Measurements from ENCODE around the gene NTN1.

DNA sequence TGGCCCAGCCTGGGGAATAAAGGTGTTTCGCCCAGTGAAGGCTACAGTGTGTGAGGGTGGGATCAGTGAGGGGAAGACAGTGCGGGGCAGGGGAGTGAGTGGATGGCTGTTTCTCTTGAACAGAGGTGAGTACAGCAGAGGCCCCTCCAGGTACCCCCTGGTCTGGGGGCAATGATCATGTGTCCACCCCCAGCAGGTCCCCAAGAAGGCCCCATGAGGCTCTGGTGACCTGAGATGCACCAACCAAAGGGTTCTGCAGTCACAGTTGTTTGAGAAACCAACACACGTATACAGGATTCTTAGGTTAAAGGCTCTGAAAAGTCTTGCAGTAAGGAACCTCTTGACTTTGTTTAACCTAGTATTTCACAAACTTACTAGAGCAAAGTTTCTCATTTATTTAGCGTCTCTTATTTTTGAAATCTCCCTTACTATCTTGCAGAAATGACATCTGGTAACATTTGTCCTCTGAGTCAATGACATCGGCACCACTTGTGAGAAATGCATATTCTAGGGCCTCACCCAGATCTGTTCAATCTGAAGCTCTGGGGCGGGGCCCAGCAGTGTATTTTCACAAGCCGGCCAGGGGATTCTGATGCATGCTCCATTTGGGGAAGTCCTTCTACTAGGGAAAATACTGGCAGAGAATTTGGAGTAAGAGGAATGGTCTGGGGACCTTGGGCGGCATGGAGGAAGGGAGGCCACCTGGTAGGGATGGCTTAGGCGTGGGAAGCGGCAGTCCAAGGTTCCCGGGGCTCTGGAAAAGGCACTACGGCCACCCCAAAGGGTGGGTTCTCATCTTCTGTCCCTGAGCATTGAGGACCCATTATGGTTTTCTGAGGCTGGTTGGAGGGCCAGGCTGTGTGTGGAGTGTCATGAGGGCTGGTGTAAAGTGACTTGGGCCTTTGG is 217.3 kb downstream of the NTN1 start:
- TF ChIP-seq, protein P1, sequence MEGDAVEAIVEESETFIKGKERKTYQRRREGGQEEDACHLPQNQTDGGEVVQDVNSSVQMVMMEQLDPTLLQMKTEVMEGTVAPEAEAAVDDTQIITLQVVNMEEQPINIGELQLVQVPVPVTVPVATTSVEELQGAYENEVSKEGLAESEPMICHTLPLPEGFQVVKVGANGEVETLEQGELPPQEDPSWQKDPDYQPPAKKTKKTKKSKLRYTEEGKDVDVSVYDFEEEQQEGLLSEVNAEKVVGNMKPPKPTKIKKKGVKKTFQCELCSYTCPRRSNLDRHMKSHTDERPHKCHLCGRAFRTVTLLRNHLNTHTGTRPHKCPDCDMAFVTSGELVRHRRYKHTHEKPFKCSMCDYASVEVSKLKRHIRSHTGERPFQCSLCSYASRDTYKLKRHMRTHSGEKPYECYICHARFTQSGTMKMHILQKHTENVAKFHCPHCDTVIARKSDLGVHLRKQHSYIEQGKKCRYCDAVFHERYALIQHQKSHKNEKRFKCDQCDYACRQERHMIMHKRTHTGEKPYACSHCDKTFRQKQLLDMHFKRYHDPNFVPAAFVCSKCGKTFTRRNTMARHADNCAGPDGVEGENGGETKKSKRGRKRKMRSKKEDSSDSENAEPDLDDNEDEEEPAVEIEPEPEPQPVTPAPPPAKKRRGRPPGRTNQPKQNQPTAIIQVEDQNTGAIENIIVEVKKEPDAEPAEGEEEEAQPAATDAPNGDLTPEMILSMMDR (IDR thresholded peaks at IDR 0.05): no peak
- no peak for TF ChIP-seq TCF7L2 (IDR thresholded peaks at IDR 0.05; ENCODE audit: low read depth, low read length)
- no peak for TF ChIP-seq POLR2AphosphoS5 (IDR thresholded peaks at IDR 0.05; ENCODE audit: low read depth, low read length)
- TF ChIP-seq SIN3A (IDR thresholded peaks at IDR 0.05; ENCODE audit: borderline replicate concordance, insufficient read depth, low read depth, low read length): no peak
- TF ChIP-seq, protein P2, sequence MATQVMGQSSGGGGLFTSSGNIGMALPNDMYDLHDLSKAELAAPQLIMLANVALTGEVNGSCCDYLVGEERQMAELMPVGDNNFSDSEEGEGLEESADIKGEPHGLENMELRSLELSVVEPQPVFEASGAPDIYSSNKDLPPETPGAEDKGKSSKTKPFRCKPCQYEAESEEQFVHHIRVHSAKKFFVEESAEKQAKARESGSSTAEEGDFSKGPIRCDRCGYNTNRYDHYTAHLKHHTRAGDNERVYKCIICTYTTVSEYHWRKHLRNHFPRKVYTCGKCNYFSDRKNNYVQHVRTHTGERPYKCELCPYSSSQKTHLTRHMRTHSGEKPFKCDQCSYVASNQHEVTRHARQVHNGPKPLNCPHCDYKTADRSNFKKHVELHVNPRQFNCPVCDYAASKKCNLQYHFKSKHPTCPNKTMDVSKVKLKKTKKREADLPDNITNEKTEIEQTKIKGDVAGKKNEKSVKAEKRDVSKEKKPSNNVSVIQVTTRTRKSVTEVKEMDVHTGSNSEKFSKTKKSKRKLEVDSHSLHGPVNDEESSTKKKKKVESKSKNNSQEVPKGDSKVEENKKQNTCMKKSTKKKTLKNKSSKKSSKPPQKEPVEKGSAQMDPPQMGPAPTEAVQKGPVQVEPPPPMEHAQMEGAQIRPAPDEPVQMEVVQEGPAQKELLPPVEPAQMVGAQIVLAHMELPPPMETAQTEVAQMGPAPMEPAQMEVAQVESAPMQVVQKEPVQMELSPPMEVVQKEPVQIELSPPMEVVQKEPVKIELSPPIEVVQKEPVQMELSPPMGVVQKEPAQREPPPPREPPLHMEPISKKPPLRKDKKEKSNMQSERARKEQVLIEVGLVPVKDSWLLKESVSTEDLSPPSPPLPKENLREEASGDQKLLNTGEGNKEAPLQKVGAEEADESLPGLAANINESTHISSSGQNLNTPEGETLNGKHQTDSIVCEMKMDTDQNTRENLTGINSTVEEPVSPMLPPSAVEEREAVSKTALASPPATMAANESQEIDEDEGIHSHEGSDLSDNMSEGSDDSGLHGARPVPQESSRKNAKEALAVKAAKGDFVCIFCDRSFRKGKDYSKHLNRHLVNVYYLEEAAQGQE (IDR thresholded peaks at IDR 0.05; ENCODE audit: insufficient read depth in 1 of 2, low read depth in 2 of 2, low read length in 1 of 2): no peak
